GM18858 (cell line): Measurements from ENCODE around the gene EDC4.

Experiments used
- ATAC-seq: cut with Tn5 transposase; IDR thresholded peaks from one replicate; pipeline ENCODE4 v1.9.1; 2021; ENCODE audit not compliant: unreplicated experiment

The EDC4 gene

DNA sequence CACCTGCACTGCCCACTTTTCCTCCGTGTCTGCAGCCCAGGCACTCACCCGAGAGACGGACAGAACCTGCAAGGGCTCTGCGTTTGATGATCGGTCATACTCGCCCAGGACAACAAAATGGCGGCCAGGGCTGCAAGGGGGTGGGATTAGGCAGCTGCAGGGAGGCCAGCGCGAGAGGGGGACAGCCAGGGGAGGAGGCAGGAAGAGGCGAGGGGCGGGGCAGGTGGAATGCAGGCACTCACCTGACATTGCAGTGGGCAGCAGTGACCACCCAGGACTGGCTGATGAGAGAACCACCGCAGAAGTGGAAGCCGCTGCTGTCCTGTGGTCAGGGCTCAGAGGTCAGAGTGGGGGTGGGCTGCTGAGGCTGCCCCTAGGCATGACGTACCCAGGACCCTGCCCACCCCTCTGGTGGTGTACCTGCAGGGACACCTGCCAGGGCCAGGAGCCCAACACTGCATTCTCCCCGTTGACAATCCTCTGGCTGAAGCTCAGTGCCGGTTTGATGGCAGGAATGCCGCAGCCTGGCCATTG is 57.9 kb downstream of the EDC4 start:
- ATAC-seq: no peak
